Measurements from ENCODE around the gene EIF3B. TPM values are rescaled to one million over a fixed set of nuclear protein-coding genes. Genes with fewer than 3 reads are reported as not detected.
A peak's percentile ranks its signal among the peaks of the same experiment; 100 is the strongest.
"Not testable (repeated sequence)": the region's sequence is repeated elsewhere in the genome, so short reads cannot be mapped to it uniquely, and the experiment has no call there.

The EIF3B gene
- total and polyA plus RNA-seq, 11 donors, result 35.4 to 114 (median 72.4) TPM

DNA sequence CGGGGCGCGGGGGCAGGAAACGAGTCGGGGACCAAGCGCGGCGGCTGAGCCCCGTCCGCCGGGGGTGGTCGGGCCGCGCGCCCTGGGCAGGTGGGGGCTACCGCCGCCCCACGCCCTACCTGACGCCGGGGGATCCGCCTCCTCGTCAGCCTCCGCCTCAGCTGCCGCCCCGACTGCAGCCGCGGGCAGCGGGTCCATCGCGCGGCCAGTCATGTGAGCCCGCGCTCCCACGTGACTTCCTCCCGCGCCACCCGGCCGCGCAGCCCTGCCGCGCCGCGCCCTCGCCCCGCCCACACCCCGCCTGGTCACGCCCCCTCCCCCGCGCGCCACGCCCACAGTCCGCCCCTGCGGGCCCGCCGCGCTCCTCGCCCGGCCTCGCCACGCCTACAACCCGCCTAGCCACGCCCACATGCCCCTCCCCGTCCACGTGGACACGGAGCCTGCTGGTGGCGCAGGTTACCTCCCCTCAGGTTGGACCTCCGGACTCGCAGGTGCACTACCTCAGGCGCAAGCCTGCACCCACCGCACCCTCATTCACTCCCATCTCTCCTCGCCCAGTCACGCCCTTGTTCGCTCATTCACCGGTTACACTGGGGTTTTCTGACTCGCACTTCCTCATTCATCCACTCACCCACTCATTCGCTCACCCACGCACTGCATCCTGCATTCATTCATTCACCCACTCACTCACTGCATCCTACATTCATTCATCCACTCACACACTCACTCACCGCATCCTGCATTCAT is 40.2 kb upstream of the EIF3B start, which contains the start of gene SNX8:
Gene SNX8 (minus strand): TSS at position 233 of the 747 bp plus-strand sequence. CDS start 20 bp downstream, at position 213.
- Histone ChIP-seq H3K27me3 (no peaks in the 10 kb centered on the region), H3K27ac (peak within 1 kb of the TSS; percentile 10 to 88 (median 66)), H3K9me3 (no peaks in the 10 kb centered on the region), H3K4me1 (peaks cover 0 to 26% (median 5%) of the 10 kb centered on the region in 12 donors), H3K36me3 (no peaks in the 10 kb centered on the region), H3K4me3 (peak within 1 kb of the TSS; percentile 44 to 97 (median 93))
- TF ChIP-seq POLR2A (IDR thresholded peaks at IDR 0.05), result peak in 1 of 2 donors; percentile 66
- TF ChIP-seq CTCF (IDR thresholded peaks at IDR 0.05), result peak in 1 of 12 donors; percentile 4
- WGBS, 4 donors, result 2 to 5% (median 2%) methylated on average over 28 to 78 of the region's 78 CpGs
- DNase-seq (peak; percentile 89 to 96 (median 89)), ATAC-seq (peak; percentile 90 to 99 (median 98))
- intact Hi-C loops (cut with DNase I), result loop anchor here in 4 of 10 donors (2.0 to 10.0 kb wide), 4 partner anchors 40 to 72 kb away; partner anchors contain the start of genes MRM2 (in 3 of the 4), NUDT1 (in 3 of the 4) and EIF3B (in 1 of the 4)

- intact Hi-C loops (cut with DNase I), result loop anchor here in 4 of 10 donors (2.0 to 10.0 kb wide), 4 partner anchors 40 to 73 kb away; partner anchors contain the start of genes MRM2 (in 3 of the 4), NUDT1 (in 3 of the 4) and EIF3B (in 1 of the 4)
- 78 to 86% (median 78%) methylated on average over 3 of the region's 3 CpGs for WGBS, 4 donors
- H3K9me3 ChIP-seq, ATAC-seq, DNase-seq, H3K27ac ChIP-seq, H3K27me3 ChIP-seq, H3K36me3 ChIP-seq: not testable (repeated sequence)
- Histone ChIP-seq H3K4me3 (peak overlapping the region in 9 of 12 donors; percentile 57 to 97 (median 95)), H3K4me1 (peaks cover 0 to 26% (median 5%) of the 10 kb centered on the region in 12 donors)
Observed at GRCh38 chr7:2314956-2315530, 39.6 kb upstream of the EIF3B start.

DNA sequence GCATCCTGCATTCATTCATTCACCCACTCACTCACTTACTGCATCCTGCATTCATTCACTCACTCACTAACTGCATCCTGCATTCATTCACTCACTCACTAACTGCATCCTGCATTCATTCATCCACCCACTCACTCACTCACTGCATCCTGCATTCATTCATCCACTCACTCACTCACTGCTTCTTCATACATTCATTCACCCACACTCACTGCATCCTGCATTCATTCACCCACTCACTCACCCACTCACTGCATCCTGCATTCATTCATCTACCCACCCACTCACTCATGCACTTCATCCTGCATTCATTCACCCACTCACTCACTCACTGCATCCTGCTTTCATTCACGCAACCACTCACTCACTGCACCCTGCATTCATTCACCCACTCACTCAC is 38.8 kb upstream of the EIF3B start:
- H3K4me1 ChIP-seq, result peaks cover 0 to 26% (median 5%) of the 10 kb centered on the region in 12 donors
- H3K4me3 ChIP-seq, result no peak overlapping the region
- H3K27me3 ChIP-seq, result no peaks in the 10 kb centered on the region
- intact Hi-C loops (cut with DNase I), result loop anchor here in 2 of 10 donors (2.0 to 10.0 kb wide), 2 partner anchors 39 to 71 kb away; partner anchors contain the start of genes MRM2 (in 2 of the 2), NUDT1 (in 2 of the 2) and EIF3B (in 1 of the 2)
- ATAC-seq, result no peak
- no peak for DNase-seq
- H3K27ac ChIP-seq, result no peak overlapping the region
- WGBS, 4 donors, result 81 to 92% (median 87%) methylated on average over 1 of the region's 1 CpG
- H3K9me3 ChIP-seq, result no peaks in the 10 kb centered on the region
- H3K36me3 ChIP-seq, result no peaks in the 10 kb centered on the region
- no peak for TF ChIP-seq POLR2A (IDR thresholded peaks at IDR 0.05)
- no peak for TF ChIP-seq CTCF (IDR thresholded peaks at IDR 0.05)

GRCh38 chr7:2316578-2316977 is 38.0 kb upstream of the EIF3B start:
- H3K27me3 ChIP-seq, result no peaks in the 10 kb centered on the region
- intact Hi-C loops (cut with DNase I), result loop anchor here in 2 of 10 donors (10.0 kb wide), 1 partner anchor 72 kb away; the partner anchor contains the start of genes MRM2 (in 2 of the 2) and NUDT1 (in 2 of the 2)
- no peak overlapping the region for H3K27ac ChIP-seq
- H3K4me1 ChIP-seq, result peaks cover 0 to 26% (median 5%) of the 10 kb centered on the region in 12 donors
- H3K36me3 ChIP-seq, result no peaks in the 10 kb centered on the region
- 90 to 100% (median 95%) methylated on average over 1 of the region's 1 CpG for WGBS, 4 donors
- H3K4me3 ChIP-seq, result no peak overlapping the region
- no peak for TF ChIP-seq POLR2A (IDR thresholded peaks at IDR 0.05)
- TF ChIP-seq CTCF (IDR thresholded peaks at IDR 0.05), result no peak
- ATAC-seq (no peak), DNase-seq (no peak)
- H3K9me3 ChIP-seq, result no peaks in the 10 kb centered on the region
